GM21423 (cell line): ENCODE data around the gene CELF4.

ENCODE experiments used
- ATAC-seq: cut with Tn5 transposase; IDR thresholded peaks from one replicate; pipeline ENCODE4 v1.9.1; 2021; ENCODE audit warnings: mild to moderate bottlenecking, moderate library complexity; ENCODE audit not compliant: unreplicated experiment

CELF4 gene

GRCh38 chr18:37447962-37448888 lies 117.4 kb downstream of the CELF4 start:
- ATAC-seq, result no peak

DNA sequence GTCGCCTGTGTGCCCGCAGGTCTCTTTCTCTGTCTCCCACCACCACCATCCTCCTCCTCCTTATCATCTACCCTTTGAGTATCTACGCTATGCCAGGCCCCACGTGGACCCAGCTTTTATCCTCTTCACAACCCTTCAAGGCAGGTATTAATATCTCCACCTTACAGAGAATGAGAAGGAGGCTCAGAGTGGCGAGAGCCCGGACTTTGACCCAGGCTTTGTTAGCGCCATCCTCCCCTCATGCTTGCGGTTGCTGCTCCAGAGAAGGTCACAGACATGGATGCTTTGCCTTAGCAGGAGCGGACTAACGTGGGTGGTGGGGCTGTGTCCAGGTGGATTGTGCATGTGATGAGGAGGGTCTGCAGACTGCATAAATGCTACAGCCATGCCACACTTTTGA lies 119.8 kb downstream of the CELF4 start:
- ATAC-seq, result no peak

DNA sequence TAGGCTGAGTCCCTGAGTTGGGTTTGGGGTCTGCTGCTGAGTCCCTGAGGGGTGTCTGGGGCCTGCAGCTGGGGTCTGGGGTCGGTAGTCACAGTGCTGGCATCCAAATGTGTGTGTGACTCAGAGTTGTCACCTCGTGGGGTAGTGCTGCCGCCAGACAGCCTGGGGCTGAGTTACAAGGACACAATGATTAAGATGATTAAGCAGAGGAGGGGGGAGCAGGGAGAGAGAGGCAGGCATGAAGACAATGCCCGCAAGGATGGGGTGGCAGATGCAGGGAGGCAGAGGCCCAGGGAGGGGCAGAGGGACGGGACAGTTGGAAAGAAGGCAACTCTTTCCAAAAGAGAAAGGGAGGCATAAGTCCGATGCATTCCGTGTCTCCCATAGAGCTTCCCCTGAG lies 120.2 kb downstream of the CELF4 start:
- no peak for ATAC-seq

GRCh38 chr18:37443325-37444055 lies 122.1 kb downstream of the CELF4 start:
- no peak for ATAC-seq

DNA sequence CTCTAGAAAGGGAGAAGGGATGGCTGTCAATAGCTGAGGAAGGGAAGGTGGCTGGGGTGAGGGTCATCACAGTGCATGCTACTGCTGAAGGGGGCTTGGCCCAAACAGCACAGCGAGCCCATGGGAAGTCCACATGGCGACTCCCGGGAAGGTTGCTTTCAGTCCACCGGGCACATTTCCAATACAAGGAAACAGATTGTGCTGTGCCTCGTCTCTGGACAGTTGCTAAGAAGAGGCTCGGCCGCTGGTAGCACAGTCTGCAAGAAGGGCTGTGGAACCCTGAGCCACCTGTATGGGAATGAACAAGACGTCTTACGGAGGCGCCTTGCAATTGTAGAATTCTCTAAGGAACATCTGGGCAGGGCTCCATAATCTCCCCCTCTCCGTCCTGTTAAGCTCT lies 123.1 kb downstream of the CELF4 start:
- no peak for ATAC-seq

DNA sequence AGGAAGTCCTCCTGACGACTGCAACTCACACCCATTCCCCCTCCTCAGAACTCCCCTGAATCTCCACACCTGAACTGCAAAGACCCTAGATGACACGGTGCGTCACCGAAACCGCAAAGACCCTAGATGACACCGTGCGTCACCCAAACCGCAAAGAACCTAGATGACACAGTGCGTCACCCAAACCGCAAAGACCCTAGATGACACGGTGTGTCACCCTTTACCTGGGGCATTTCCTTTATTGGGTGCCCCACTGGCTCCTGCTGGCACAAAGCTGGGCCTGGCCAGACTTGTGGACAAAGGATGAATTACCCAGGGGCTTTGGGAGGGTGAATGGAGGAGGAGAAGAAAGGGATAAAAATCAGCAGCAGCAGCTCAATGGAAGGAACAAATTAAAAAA lies 123.8 kb downstream of the CELF4 start:
- no peak for ATAC-seq

GRCh38 chr18:37440206-37440605 lies 125.4 kb downstream of the CELF4 start:
- no peak for ATAC-seq

DNA sequence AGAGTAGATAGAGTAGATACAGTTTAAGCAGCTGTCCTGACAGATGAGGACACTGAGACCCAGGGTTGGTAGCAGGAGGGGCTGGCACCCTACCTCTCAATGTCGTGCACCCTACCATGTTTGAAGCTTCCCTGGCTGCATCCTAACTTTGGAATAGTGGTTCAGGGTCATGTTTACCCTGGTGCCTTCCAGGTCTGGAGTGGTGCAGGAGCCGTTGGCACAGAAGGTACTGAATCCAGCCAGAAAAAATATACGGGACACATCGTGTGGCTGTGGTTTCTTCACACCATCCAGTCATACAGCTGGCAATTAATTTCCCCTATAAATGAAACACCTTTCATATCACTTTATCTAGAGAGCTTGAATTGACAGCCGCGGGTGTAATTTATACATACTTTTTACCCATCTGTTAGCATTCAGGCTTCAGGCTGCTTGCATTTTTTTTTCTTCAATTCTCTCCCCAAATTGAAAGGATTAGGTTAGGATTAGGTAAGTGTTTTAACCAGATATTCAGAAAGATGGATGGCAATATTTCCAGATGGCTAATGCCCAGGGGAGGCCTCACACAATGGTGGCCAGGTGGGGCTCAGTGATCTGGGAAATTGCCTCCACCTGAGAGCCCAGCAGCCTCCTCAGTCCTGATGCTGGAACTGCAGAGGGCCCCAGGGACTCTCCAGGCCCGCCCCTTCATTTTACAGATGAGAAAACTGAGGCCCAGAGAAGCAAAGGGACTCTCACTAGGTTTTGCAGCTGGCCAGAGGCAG lies 127.0 kb downstream of the CELF4 start:
- no peak for ATAC-seq

DNA sequence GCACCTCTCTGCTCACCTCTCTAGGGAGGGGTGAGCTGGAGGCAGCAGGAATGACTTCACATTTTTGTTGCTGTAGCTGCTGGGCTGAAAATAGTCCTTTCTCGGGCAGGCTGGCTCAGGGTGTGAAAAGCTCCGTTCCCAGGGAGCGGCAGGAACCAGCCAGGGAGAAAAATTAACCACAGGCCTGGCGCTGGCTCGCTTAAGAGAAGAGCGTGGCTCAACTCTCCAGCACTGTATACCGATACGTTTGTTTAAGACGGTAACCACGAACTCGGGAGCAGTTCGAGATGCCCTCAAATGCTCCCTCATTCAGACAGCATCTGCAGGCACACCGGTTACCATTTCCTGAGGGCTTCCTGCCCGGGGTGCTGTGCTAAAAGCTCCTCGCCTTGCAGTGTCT lies 129.6 kb downstream of the CELF4 start:
- no peak for ATAC-seq

GRCh38 chr18:37435150-37435867 lies 130.3 kb downstream of the CELF4 start:
- ATAC-seq, result no peak

- ATAC-seq, result no peak
Measured at GRCh38 chr18:37434161-37434860, 131.3 kb downstream of the CELF4 start.

DNA sequence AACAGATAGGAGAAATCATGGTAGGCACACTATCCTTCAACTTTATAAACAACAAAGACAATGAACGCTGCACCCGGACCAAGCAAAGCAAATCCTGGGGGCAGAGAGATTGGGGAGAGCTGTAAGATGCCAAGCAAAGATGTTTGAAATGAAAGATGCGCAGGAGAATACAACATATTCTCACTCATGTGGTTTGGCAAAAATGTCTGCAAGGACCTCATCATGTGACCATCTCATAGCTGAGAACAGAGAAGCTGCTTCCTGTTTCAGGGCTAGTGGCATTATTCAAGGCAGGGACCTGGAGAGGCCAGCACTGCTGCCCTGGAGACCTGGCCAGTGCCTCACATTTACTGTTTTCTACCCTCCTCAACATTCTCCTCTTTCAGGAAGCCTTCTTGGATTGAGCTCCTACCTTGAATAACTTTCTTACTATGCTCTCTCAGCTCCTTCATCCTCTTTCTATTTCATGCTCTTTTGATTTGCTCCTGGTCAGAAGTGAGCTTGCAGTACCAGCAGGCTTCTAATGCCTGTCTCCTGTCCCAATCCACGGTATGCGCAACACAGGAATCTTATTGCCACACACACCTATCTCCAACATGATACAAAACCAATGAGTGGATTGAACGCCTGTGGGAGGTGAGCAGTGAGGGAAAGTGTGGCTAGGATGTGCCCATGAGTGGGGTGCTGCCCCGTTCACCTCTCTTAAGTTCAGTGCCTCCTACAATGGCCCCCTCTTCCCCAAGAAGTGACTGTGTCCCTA lies 133.0 kb downstream of the CELF4 start:
- no peak for ATAC-seq

GRCh38 chr18:37430357-37431076 lies 135.1 kb downstream of the CELF4 start:
- ATAC-seq, result no peak

- no peak for ATAC-seq
Measured at GRCh38 chr18:37429791-37430190, 135.8 kb downstream of the CELF4 start.

DNA sequence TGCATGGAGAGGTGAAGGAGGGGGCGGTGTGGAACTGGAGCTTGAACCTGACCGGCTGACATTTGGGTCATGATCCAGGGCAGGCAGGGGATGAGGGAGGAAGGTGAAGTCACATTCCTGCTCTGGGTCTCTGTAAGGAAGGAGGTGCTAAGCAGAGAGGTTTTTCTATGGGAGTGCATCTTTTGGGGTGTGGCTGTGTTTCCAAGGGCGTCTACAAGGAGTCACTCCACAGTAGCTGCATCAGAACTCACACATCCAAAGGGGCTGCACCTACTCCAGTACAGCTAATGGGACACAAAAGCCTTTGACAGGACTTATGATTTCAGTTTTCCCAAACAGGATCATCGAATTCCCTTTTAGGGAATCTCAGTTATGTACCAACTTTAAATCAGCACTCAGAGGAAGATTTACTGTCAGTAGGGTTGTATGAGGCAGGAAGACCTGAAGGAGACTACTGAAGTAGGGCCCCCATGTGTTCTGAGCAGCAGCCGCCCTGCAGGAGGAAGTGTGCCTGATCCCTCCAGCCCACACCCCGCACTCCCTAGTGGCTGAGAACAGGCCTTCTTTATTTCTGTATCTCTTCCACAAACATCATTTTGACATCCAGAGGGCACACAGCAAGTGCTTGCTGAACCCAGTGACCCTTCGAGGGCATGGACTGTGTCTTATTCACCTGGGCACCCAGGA lies 137.2 kb downstream of the CELF4 start:
- ATAC-seq, result no peak

DNA sequence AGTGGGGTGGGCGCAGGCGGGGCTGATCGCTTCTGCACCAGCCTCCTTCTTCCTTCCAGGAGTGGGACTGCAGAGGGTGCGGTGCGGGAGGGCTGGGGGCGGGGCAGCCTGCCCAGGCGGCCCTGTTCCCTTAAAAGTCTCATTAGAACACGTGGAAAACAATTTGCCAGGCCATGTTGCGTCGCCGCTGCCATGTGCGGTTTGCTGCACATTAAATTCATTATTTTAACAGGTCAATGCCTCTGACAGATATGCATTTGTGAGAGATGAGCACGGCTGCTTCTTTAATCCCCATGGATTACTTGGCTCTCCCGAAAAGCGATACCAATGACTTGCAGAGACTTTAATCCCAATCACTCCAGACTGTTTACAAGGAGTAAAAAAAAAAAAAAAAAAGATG lies 139.0 kb downstream of the CELF4 start:
- ATAC-seq, result no peak

DNA sequence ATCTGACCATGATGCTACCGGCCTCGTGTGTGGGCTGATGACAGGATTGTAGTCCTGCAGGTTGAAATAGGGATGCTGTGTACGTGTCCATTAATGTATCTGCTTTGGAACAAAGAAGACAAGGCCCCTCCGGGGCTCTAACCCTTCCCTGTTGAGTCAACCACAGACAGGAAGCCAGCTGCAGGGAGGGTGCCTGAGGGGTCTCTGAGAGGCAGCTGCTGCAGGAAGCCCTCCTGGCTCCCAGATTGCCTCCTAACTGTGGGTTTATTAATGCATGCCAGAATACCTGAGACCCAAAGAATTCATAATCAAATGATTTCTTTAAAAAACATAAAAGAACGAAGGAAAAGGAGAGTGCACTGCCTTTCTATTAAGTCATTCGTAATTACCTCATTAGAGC lies 140.4 kb downstream of the CELF4 start:
- no peak for ATAC-seq

GRCh38 chr18:37424507-37424906 lies 141.1 kb downstream of the CELF4 start:
- ATAC-seq, result no peak
